ENCODE measurements around the gene DCUN1D2.

- TF ChIP-seq, protein P1, sequence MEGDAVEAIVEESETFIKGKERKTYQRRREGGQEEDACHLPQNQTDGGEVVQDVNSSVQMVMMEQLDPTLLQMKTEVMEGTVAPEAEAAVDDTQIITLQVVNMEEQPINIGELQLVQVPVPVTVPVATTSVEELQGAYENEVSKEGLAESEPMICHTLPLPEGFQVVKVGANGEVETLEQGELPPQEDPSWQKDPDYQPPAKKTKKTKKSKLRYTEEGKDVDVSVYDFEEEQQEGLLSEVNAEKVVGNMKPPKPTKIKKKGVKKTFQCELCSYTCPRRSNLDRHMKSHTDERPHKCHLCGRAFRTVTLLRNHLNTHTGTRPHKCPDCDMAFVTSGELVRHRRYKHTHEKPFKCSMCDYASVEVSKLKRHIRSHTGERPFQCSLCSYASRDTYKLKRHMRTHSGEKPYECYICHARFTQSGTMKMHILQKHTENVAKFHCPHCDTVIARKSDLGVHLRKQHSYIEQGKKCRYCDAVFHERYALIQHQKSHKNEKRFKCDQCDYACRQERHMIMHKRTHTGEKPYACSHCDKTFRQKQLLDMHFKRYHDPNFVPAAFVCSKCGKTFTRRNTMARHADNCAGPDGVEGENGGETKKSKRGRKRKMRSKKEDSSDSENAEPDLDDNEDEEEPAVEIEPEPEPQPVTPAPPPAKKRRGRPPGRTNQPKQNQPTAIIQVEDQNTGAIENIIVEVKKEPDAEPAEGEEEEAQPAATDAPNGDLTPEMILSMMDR (IDR thresholded peaks at IDR 0.05; ENCODE audit: low read depth, low read length, poor library complexity, severe bottlenecking), result no peak
- no peak for TF ChIP-seq EZH2phosphoT487 (IDR thresholded peaks at IDR 0.05; ENCODE audit: borderline replicate concordance, low read length)
These were observed 72.4 kb downstream of the DCUN1D2 start for GRCh38 chr13:113417836-113418721.
